CD4-positive, alpha-beta T cell treated with Interleukin-12 subunit alpha and Interleukin-12 subunit beta, for 1 hour (primary cell): ENCODE measurements around the gene GAS6.
"Not testable (repeated sequence)": the region's sequence is repeated elsewhere in the genome, so short reads cannot be mapped to it uniquely, and the experiment has no call there.

Source experiments
- DNase-seq: peaks from one replicate; pipeline ENCODE4 v3.0.0-alpha.2; 2020

GAS6 gene

GRCh38 chr13:113804017-113804702 lies 59.7 kb downstream of the GAS6 start:
- DNase-seq, result no peak

- DNase-seq, result no peak
Measured at GRCh38 chr13:113803409-113804016, 60.4 kb downstream of the GAS6 start.

- no peak for DNase-seq
Measured at GRCh38 chr13:113802761-113803160, 61.1 kb downstream of the GAS6 start.

- no peak for DNase-seq
Measured at GRCh38 chr13:113802090-113802531, 61.8 kb downstream of the GAS6 start.

- DNase-seq, result no peak
Measured at GRCh38 chr13:113801289-113801961, 62.5 kb downstream of the GAS6 start.

GRCh38 chr13:113800576-113800926 lies 63.3 kb downstream of the GAS6 start:
- no peak for DNase-seq

GRCh38 chr13:113798200-113798811 lies 65.6 kb downstream of the GAS6 start:
- no peak for DNase-seq

- no peak for DNase-seq
Measured at GRCh38 chr13:113796964-113797676, 66.8 kb downstream of the GAS6 start.

- DNase-seq, result no peak
Measured at GRCh38 chr13:113796211-113796963, 67.5 kb downstream of the GAS6 start.

- not testable (repeated sequence) for DNase-seq
Measured at GRCh38 chr13:113795362-113795761, 68.5 kb downstream of the GAS6 start.

GRCh38 chr13:113794764-113795173 lies 69.1 kb downstream of the GAS6 start:
- DNase-seq, result no peak

GRCh38 chr13:113794086-113794485 lies 69.8 kb downstream of the GAS6 start:
- DNase-seq, result no peak

- DNase-seq, result no peak
Measured at GRCh38 chr13:113793718-113794085, 70.2 kb downstream of the GAS6 start.

- no peak for DNase-seq
Measured at GRCh38 chr13:113792886-113793717, 70.8 kb downstream of the GAS6 start.

- DNase-seq, result no peak
Measured at GRCh38 chr13:113792236-113792770, 71.6 kb downstream of the GAS6 start.

GRCh38 chr13:113791761-113792160 lies 72.1 kb downstream of the GAS6 start:
- DNase-seq, result no peak

GRCh38 chr13:113791226-113791625 lies 72.7 kb downstream of the GAS6 start:
- no peak for DNase-seq

- DNase-seq, result not testable (repeated sequence)
Measured at GRCh38 chr13:113789931-113790330, 73.9 kb downstream of the GAS6 start.

GRCh38 chr13:113789167-113789566 lies 74.7 kb downstream of the GAS6 start:
- no peak for DNase-seq

- no peak for DNase-seq
Measured at GRCh38 chr13:113788413-113789135, 75.3 kb downstream of the GAS6 start.
